ENCODE measurements around the gene SYT5. TPM values are rescaled to one million over a fixed set of nuclear protein-coding genes. Genes with fewer than 3 reads are reported as not detected.

SYT5 gene
- total and polyA plus RNA-seq, 7 experiments from 2014 or later, result 1.7 to 2.6 TPM; not detected in 5

DNA sequence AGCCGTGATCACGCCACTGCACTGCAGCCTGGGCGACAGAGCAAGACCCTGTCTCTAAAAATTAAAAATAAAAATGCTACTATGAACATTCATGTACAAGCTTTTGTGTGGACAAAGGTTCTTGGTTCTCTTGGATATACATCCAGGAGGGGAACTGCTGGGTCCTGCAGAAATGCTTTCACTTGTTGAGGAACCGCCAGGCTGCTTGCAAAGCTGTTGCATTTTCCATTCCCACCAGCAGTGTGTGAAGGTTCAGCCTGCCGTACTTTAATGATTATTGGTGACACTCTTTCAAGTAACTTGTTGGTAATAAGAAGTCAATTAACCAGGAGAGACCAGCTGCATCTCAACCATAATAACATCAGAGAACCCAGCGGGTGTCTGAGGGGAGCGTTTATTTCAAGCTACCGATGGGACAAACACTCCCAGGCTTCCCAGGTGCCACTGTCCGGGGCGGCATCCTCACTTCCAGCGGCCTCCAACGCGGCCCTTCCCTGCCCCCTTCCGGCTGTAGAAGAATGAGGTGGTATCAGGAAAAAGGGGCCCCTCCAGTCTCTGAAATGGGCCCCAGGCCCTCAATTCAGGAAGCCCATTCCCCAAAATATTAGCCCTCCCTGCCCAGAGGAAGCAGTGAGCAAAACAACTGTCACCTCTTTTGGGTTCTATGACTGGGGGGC, 47.5 kb downstream of the SYT5 start:
- no peak for DNase-seq
- ATAC-seq, result no peak
- POLR2A ChIA-PET, result interaction anchor here (0.6 kb wide), 1 partner anchor 16 kb away, joined by 9 read pairs; no protein-coding TSS in a partner anchor
- H3K36me3 Mint-ChIP-seq, result no peaks in the 10 kb centered on the region
- Histone ChIP-seq H3K4me3 (ENCODE audit: low read length) (no peak overlapping the region), H3K9me3 (ENCODE audit: control insufficient read depth in 2 of 3, low read length in 3 of 3) (no peaks in the 10 kb centered on the region), H3K36me3 (ENCODE audit: control insufficient read depth in 2 of 3, insufficient read depth in 3 of 3, low read length in 3 of 3) (no peaks in the 10 kb centered on the region), H3K27me3 (ENCODE audit: control insufficient read depth in 2 of 2, insufficient read depth in 2 of 2, low read length in 2 of 2) (peaks cover 0 to 3% of the 10 kb centered on the region in 2 donors), H3K4me1 (ENCODE audit: control insufficient read depth in 2 of 2, insufficient read depth in 2 of 2, low read length in 2 of 2) (no peaks in the 10 kb centered on the region), H3K27ac (ENCODE audit: low read depth, low read length) (no peak overlapping the region)
- peaks cover 35 to 45% (median 38%) of the 10 kb centered on the region in 5 donors for H3K27me3 Mint-ChIP-seq
- CTCF ChIA-PET, result no interaction called here
- peaks cover 0 to 2% (median 0%) of the 10 kb centered on the region in 11 donors for H3K9me3 Mint-ChIP-seq
- H3K4me3 Mint-ChIP-seq, result no peak overlapping the region
- intact Hi-C loops (cut with micrococcal nuclease), result loop anchor here (5.0 to 10.0 kb wide), 2 partner anchors 250 to 478 kb away; no protein-coding TSS in a partner anchor
- H3K27ac Mint-ChIP-seq, result no peak overlapping the region
- no peaks in the 10 kb centered on the region for H3K4me1 Mint-ChIP-seq

DNA sequence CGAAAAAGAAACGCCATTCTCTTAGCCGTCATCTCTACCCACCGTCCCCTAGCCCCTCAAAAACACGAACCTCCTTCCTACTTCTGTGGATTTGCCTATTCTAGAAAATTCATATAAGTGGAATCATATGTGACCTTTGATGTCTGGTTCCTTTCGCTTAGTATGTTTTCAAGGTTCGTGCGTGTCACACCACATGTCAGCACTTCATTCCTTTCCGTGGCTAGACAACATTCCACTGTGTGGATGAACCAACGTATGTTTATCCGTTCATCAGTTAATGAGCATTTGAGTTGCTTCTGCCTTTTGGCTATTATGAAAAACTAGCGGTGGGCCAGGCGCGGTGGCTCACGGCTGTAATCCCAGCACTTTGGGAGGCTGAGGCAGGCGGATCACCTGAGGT, 48.7 kb downstream of the SYT5 start:
- H3K27ac ChIP-seq (ENCODE audit: low read depth, low read length), result no peak overlapping the region
- no peaks in the 10 kb centered on the region for H3K36me3 Mint-ChIP-seq
- H3K27me3 ChIP-seq (ENCODE audit: control insufficient read depth in 2 of 2, insufficient read depth in 2 of 2, low read length in 2 of 2), result peaks cover 0 to 3% of the 10 kb centered on the region in 2 donors
- no peak for DNase-seq
- no peaks in the 10 kb centered on the region for H3K4me1 ChIP-seq (ENCODE audit: control insufficient read depth in 2 of 2, insufficient read depth in 2 of 2, low read length in 2 of 2)
- H3K36me3 ChIP-seq (ENCODE audit: control insufficient read depth in 2 of 3, insufficient read depth in 3 of 3, low read length in 3 of 3), result no peaks in the 10 kb centered on the region
- CTCF ChIA-PET, result no interaction called here
- POLR2A ChIA-PET, result no interaction called here
- H3K9me3 Mint-ChIP-seq, result peaks cover 0 to 2% (median 0%) of the 10 kb centered on the region in 11 donors
- peaks cover 42 to 57% (median 49%) of the 10 kb centered on the region in 5 donors for H3K27me3 Mint-ChIP-seq
- H3K4me3 ChIP-seq (ENCODE audit: low read length), result no peak overlapping the region
- H3K4me3 Mint-ChIP-seq, result no peak overlapping the region
- ATAC-seq, result no peak
- H3K27ac Mint-ChIP-seq, result no peak overlapping the region
- intact Hi-C loops (cut with micrococcal nuclease), result loop anchor here (5.0 to 10.0 kb wide), 2 partner anchors 249 to 477 kb away; no protein-coding TSS in a partner anchor
- no peaks in the 10 kb centered on the region for H3K9me3 ChIP-seq (ENCODE audit: control insufficient read depth in 2 of 3, low read length in 3 of 3)
- peaks cover 0 to 2% (median 0%) of the 10 kb centered on the region in 7 donors for H3K4me1 Mint-ChIP-seq

Small RNA genes lying within 50 kb of the gene (microRNA-seq; reads per million reads assigned to microRNA genes)
- not detected for gene MIR7975 (ENCODE audit: borderline microRNAs expressed)

Other genes starting within 250 kb of the SYT5 start
- gene NLRP7, start 232.8 kb downstream of the SYT5 start, total RNA-seq, result not detected
- gene NLRP7, start 232.8 kb downstream of the SYT5 start, polyA plus RNA-seq, result not detected
- 10 to 100 TPM in 1 of 5 experiments, 1 to 10 TPM in 4; 3.7 to 18.6 (median 6.4) TPM for gene NLRP2, start 213.9 kb downstream of the SYT5 start, total RNA-seq
- 1 to 10 TPM; 2.2 to 5.5 TPM for gene NLRP2, start 213.9 kb downstream of the SYT5 start, polyA plus RNA-seq
- 1 to 10 TPM in 1 of 5 experiments, under 1 TPM in 4; 0.27 to 1.2 (median 0.51) TPM for gene GP6, start 142.0 kb downstream of the SYT5 start, total RNA-seq
- gene GP6, start 142.0 kb downstream of the SYT5 start, polyA plus RNA-seq, result under 1 TPM; 0.14 to 0.33 TPM
- gene RDH13, start 117.1 kb downstream of the SYT5 start, total RNA-seq, result 10 to 100 TPM; 14.5 to 24.8 (median 19.0) TPM
- 10 to 100 TPM in 1 of 2 donors, 1 to 10 TPM in 1; 9.4 to 24.8 TPM for gene RDH13, start 117.1 kb downstream of the SYT5 start, polyA plus RNA-seq
- gene EPS8L1, start 104.4 kb downstream of the SYT5 start, total RNA-seq, result 1 to 10 TPM in 4 of 5 experiments, under 1 TPM in 1; 0.76 to 6.8 (median 2.0) TPM
- gene EPS8L1, start 104.4 kb downstream of the SYT5 start, polyA plus RNA-seq, result under 1 TPM in 1 of 2 donors, not detected in 1; 0.09 TPM
- gene PPP1R12C, start 62.7 kb downstream of the SYT5 start, total RNA-seq, result 100 to 1,000 TPM; 107 to 180 (median 144) TPM
- 1 to 10 TPM; 3.8 to 6.6 TPM for gene PPP1R12C, start 62.7 kb downstream of the SYT5 start, polyA plus RNA-seq
- gene TNNT1, start 31.1 kb downstream of the SYT5 start, total RNA-seq, result 1 to 10 TPM in 2 of 5 experiments, under 1 TPM in 1, not detected in 2; 0.63 to 5.6 (median 1.4) TPM
- not detected for gene TNNT1, start 31.1 kb downstream of the SYT5 start, polyA plus RNA-seq
- not detected for gene TNNI3, start 22.6 kb downstream of the SYT5 start, total RNA-seq
- gene TNNI3, start 22.6 kb downstream of the SYT5 start, polyA plus RNA-seq, result not detected
- not detected for gene DNAAF3, start 13.7 kb downstream of the SYT5 start, total RNA-seq
- gene DNAAF3, start 13.7 kb downstream of the SYT5 start, polyA plus RNA-seq, result not detected
- gene PTPRH, start 29.2 kb upstream of the SYT5 start, total RNA-seq, result under 1 TPM in 1 of 5 experiments, not detected in 4; 0.56 TPM
- not detected for gene PTPRH, start 29.2 kb upstream of the SYT5 start, polyA plus RNA-seq
- gene TMEM86B, start 48.5 kb upstream of the SYT5 start, total RNA-seq, result 10 to 100 TPM; 10.4 to 24.1 (median 10.7) TPM
- gene TMEM86B, start 48.5 kb upstream of the SYT5 start, polyA plus RNA-seq, result 1 to 10 TPM; 1.2 to 3.3 TPM
- 100 to 1,000 TPM; 151 to 223 (median 168) TPM for gene PPP6R1, start 78.7 kb upstream of the SYT5 start, total RNA-seq
- gene PPP6R1, start 78.7 kb upstream of the SYT5 start, polyA plus RNA-seq, result 100 to 1,000 TPM in 1 of 2 donors, 10 to 100 TPM in 1; 39.3 to 103 TPM
- 10 to 100 TPM; 15.0 to 30.0 (median 16.0) TPM for gene HSPBP1, start 99.8 kb upstream of the SYT5 start, total RNA-seq
- 10 to 100 TPM; 35.4 to 44.7 TPM for gene HSPBP1, start 99.8 kb upstream of the SYT5 start, polyA plus RNA-seq
- 1 to 10 TPM in 3 of 5 experiments, under 1 TPM in 2; 0.41 to 6.3 (median 3.4) TPM for gene BRSK1, start 103.7 kb upstream of the SYT5 start, total RNA-seq
- not detected for gene BRSK1, start 103.7 kb upstream of the SYT5 start, polyA plus RNA-seq
- 10 to 100 TPM in 1 of 5 experiments, under 1 TPM in 3, not detected in 1; 0.44 to 10.3 (median 0.71) TPM for gene TMEM150B, start 145.1 kb upstream of the SYT5 start, total RNA-seq
- not detected for gene TMEM150B, start 145.1 kb upstream of the SYT5 start, polyA plus RNA-seq
- gene KMT5C, start 159.6 kb upstream of the SYT5 start, total RNA-seq, result 10 to 100 TPM; 21.8 to 63.3 (median 27.2) TPM
- 1 to 10 TPM in 1 of 2 donors, under 1 TPM in 1; 0.84 to 2.9 TPM for gene KMT5C, start 159.6 kb upstream of the SYT5 start, polyA plus RNA-seq
- gene COX6B2, start 174.4 kb upstream of the SYT5 start, total RNA-seq, result under 1 TPM in 2 of 5 experiments, not detected in 3; 0.37 to 0.49 TPM
- not detected for gene COX6B2, start 174.4 kb upstream of the SYT5 start, polyA plus RNA-seq
- not detected for gene GARIN5B, start 183.0 kb upstream of the SYT5 start, total RNA-seq
- gene GARIN5B, start 183.0 kb upstream of the SYT5 start, polyA plus RNA-seq, result not detected
- gene IL11, start 190.2 kb upstream of the SYT5 start, total RNA-seq, result under 1 TPM in 2 of 5 experiments, not detected in 3; 0.58 to 0.69 TPM
- not detected for gene IL11, start 190.2 kb upstream of the SYT5 start, polyA plus RNA-seq
- gene TMEM190, start 196.5 kb upstream of the SYT5 start, total RNA-seq, result not detected
- not detected for gene TMEM190, start 196.5 kb upstream of the SYT5 start, polyA plus RNA-seq
- 10 to 100 TPM in 3 of 5 experiments, 1 to 10 TPM in 2; 9.3 to 15.7 (median 13.6) TPM for gene TMEM238, start 204.0 kb upstream of the SYT5 start, total RNA-seq
- under 1 TPM; 0.33 to 0.71 TPM for gene TMEM238, start 204.0 kb upstream of the SYT5 start, polyA plus RNA-seq
- gene RPL28, start 205.6 kb upstream of the SYT5 start, total RNA-seq, result 1,000 to 10,000 TPM; 2,549 to 3,799 (median 3,242) TPM
- gene RPL28, start 205.6 kb upstream of the SYT5 start, polyA plus RNA-seq, result 1,000 to 10,000 TPM in 1 of 2 donors, 100 to 1,000 TPM in 1; 740 to 1,050 TPM
- 100 to 1,000 TPM in 1 of 5 experiments, 10 to 100 TPM in 4; 15.3 to 141 (median 44.1) TPM for gene UBE2S, start 227.5 kb upstream of the SYT5 start, total RNA-seq
- 10 to 100 TPM; 15.8 to 20.4 TPM for gene UBE2S, start 227.5 kb upstream of the SYT5 start, polyA plus RNA-seq